Transverse colon (tissue), 4 donors: ENCODE measurements around the gene PACRG. TPM values are rescaled to one million over a fixed set of nuclear protein-coding genes. Genes with fewer than 3 reads are reported as not detected.

ENCODE experiments used
- DNase-seq: peaks from one replicate; pipeline ENCODE4 v3.0.0-alpha.2; 2019
- H3K27ac ChIP-seq, 4 donors: fragments of 200-600 bp; sonication (generic); 2 replicates each; pipeline ENCODE4 v1.5.1; 2016 to 2018; ENCODE audit warnings: inconsistent platforms in 4 of 4
- H3K27me3 ChIP-seq: fragments of 200-600 bp; sonication (generic); 2 replicates; pipeline ENCODE4 v1.5.1; 2017; ENCODE audit warnings: inconsistent platforms
- H3K36me3 ChIP-seq, 4 donors: fragments of 200-600 bp; sonication (generic); 2 replicates each; pipeline ENCODE4 v1.5.1; 2017 to 2019; ENCODE audit warnings: inconsistent platforms in 4 of 4
- H3K4me1 ChIP-seq, 4 donors: fragments of 200-600 bp; sonication (generic); 2 replicates each; pipeline ENCODE4 v1.5.1; 2017 to 2020; ENCODE audit warnings: inconsistent platforms in 4 of 4
- H3K4me3 ChIP-seq, 4 donors: fragments of 200-600 bp; sonication (generic); 1 replicate in 1 of 4; 2 replicates in 3 of 4; pipeline versions ENCODE4 v1.5.1 to v1.6.1; 2017 to 2019; ENCODE audit warnings: inconsistent platforms in 4 of 4
- H3K9me3 ChIP-seq, 2 donors: fragments of 200-600 bp; sonication (generic); 2 replicates each; pipeline ENCODE4 v1.5.1; 2017 to 2019; ENCODE audit warnings: inconsistent platforms in 2 of 2
- EP300 ChIP-seq: sonication (generic); formaldehyde crosslinking; IDR thresholded peaks from one replicate; pipeline ENCODE4 v1.6.1; 2017; ENCODE audit warnings: antibody characterized with exemption, low read depth
- POLR2A ChIP-seq: fragments of 450-650 bp; IDR thresholded peaks from one replicate; pipeline ENCODE4 v1.6.1; 2016; ENCODE audit warnings: antibody characterized with exemption, mild to moderate bottlenecking, moderate library complexity
- POLR2AphosphoS5 ChIP-seq, 3 donors: sonication (generic); formaldehyde crosslinking; IDR thresholded peaks; one replicate each; pipeline ENCODE4 v1.6.1; 2016; ENCODE audit warnings: antibody characterized with exemption in 3 of 3
- WGBS, 2 donors: methylation state at CpG; one replicate each; pipeline ENCODE4 v1.1.5; 2018; ENCODE audit warnings: low coverage in 1 of 2; 5-methylcytosine and 5-hydroxymethylcytosine counted together
- in situ Hi-C, 4 donors: fragments of 200-750 bp; cut with MboI; loops; one replicate each; pipeline versions ENCODE4 v1.15.0 to v1.15.1; 2017; ENCODE audit warnings: low sequenced_read_pairs in 3 of 4, low pct_ligation_motif_present in 1 of 4, low pct_unique_long_range_greater_than_20kb in 1 of 4
- intact Hi-C: fragments of 100-400 bp; cut with DNase I; formaldehyde crosslinking; loops from one replicate; pipeline ENCODE4 v1.15.1; 2023; ENCODE audit warnings: low total_unique reads
- total RNA-seq, 4 donors: library from RNA; depleted of rRNA; stranded (reverse); fragments of >200 nt; gene quantifications; one replicate each; pipeline ENCODE4 v1.1.0, GENCODE V29; 2016
- TF ChIP-seq, protein P1 (sequence below), 5 experiments: fragments of 200-600 bp in 3 of 5; fragments of 450-650 bp in 2 of 5; sonication (generic) in 3 of 5; IDR thresholded peaks; 1 replicate in 2 of 5; 2 replicates in 3 of 5; pipeline ENCODE4 v1.5.1; 2016 to 2017; ENCODE audit warnings: antibody characterized with exemption in 5 of 5, inconsistent platforms in 3 of 5, mild to moderate bottlenecking in 2 of 5, moderate library complexity in 1 of 5

The PACRG gene
- total RNA-seq, 4 donors from 2014 or later, result 1.2 to 13.8 (median 1.4) TPM; not detected in 1

GRCh38 chr6:163301726-163302635 lies 574.2 kb downstream of the PACRG start:
- TF ChIP-seq, protein P1, sequence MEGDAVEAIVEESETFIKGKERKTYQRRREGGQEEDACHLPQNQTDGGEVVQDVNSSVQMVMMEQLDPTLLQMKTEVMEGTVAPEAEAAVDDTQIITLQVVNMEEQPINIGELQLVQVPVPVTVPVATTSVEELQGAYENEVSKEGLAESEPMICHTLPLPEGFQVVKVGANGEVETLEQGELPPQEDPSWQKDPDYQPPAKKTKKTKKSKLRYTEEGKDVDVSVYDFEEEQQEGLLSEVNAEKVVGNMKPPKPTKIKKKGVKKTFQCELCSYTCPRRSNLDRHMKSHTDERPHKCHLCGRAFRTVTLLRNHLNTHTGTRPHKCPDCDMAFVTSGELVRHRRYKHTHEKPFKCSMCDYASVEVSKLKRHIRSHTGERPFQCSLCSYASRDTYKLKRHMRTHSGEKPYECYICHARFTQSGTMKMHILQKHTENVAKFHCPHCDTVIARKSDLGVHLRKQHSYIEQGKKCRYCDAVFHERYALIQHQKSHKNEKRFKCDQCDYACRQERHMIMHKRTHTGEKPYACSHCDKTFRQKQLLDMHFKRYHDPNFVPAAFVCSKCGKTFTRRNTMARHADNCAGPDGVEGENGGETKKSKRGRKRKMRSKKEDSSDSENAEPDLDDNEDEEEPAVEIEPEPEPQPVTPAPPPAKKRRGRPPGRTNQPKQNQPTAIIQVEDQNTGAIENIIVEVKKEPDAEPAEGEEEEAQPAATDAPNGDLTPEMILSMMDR (IDR thresholded peaks at IDR 0.05), result no peak
- TF ChIP-seq EP300, result no peak
- no peak for TF ChIP-seq POLR2AphosphoS5 (IDR thresholded peaks at IDR 0.05)
- no peak for TF ChIP-seq POLR2A
- in situ Hi-C loops (no loop called here), intact Hi-C loops (no loop called here)
- H3K4me3 ChIP-seq, result no peak overlapping the region
- H3K27me3 ChIP-seq, result no peaks in the 10 kb centered on the region
- no peaks in the 10 kb centered on the region for H3K36me3 ChIP-seq
- no peaks in the 10 kb centered on the region for H3K4me1 ChIP-seq
- 60 to 68% methylated on average over 8 of the region's 8 CpGs for WGBS, 2 donors
- H3K9me3 ChIP-seq, result no peaks in the 10 kb centered on the region
- DNase-seq, result no peak
- H3K27ac ChIP-seq, result no peak overlapping the region

GRCh38 chr6:163302747-163303146 lies 575.0 kb downstream of the PACRG start:
- TF ChIP-seq, protein P1 (IDR thresholded peaks at IDR 0.05), result no peak
- no peak for TF ChIP-seq POLR2AphosphoS5 (IDR thresholded peaks at IDR 0.05)
- TF ChIP-seq POLR2A, result no peak
- TF ChIP-seq EP300, result no peak
- no peaks in the 10 kb centered on the region for H3K36me3 ChIP-seq
- H3K9me3 ChIP-seq, result no peaks in the 10 kb centered on the region
- H3K27me3 ChIP-seq, result no peaks in the 10 kb centered on the region
- WGBS, 2 donors, result 84 to 85% methylated on average over 9 of the region's 9 CpGs
- H3K4me1 ChIP-seq, result no peaks in the 10 kb centered on the region
- intact Hi-C loops (no loop called here), in situ Hi-C loops (no loop called here)
- H3K4me3 ChIP-seq, result no peak overlapping the region
- no peak for DNase-seq
- no peak overlapping the region for H3K27ac ChIP-seq

DNA sequence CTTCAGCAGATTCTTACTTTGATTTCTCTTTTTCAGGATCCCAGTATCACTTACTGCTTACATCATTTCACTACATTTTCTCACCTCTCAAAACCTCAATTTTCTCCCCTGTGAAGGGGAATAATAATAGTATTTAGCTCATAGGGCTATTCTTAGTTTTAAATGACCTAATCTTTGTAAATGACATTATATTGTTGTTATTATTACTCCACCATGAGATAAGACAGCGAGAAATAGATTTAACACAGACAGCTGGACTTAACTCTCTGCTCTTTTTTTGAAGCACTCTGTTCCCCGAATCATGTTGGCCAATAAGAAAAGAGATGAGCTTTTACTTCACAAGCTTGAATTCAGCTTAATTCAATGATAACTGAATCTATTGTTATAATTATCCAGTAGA lies 578.2 kb downstream of the PACRG start:
- H3K27me3 ChIP-seq, result no peaks in the 10 kb centered on the region
- in situ Hi-C loops, result no loop called here
- WGBS, 2 donors, result 68 to 71% methylated on average over 2 of the region's 2 CpGs
- no peak overlapping the region for H3K27ac ChIP-seq
- H3K4me3 ChIP-seq, result no peak overlapping the region
- H3K36me3 ChIP-seq, result no peaks in the 10 kb centered on the region
- no peaks in the 10 kb centered on the region for H3K9me3 ChIP-seq
- TF ChIP-seq POLR2AphosphoS5 (IDR thresholded peaks at IDR 0.05) (no peak), POLR2A (no peak), EP300 (no peak)
- TF ChIP-seq, protein P1 (IDR thresholded peaks at IDR 0.05), result no peak
- intact Hi-C loops, result no loop called here
- DNase-seq, result no peak
- H3K4me1 ChIP-seq, result no peaks in the 10 kb centered on the region

DNA sequence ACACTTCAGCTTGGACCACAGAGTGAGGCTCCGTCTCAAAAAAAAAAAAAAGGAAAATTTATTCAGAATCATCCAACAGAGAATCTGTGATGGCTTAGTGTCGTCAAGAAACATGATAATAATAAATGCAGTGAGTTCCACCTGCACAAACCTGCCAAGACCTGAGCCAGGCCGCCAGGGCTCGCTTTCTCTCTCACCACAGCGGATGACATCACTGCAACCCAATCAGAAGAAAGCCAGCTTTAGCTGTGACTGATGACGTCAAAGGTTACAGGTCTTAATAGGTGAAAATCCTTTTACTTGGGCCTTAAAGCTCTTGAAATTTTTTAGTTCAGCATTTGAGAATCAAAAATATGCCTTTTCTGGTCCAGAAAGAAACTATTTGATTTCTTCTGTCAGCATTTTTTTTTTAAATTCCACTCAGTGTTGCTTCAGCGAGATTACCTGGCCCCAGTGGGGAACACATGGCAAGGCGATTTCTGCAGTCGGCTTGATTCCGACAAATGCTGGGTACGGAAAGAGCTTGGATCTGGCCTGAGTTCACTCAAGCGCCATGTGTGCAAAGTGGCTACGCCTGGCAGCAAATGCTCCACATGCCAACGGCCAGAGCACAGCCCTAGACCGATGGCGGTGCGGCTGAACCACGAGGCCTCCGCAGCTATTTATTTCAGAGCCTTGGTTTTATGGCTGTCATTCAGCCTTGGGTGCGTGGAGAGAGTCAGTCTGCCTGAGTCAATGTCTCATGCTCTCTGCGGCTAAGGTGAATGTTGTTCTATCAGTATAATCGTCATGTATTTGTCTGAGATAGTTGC lies 581.1 kb downstream of the PACRG start:
- Histone ChIP-seq H3K36me3 (no peaks in the 10 kb centered on the region), H3K4me1 (no peaks in the 10 kb centered on the region), H3K9me3 (no peaks in the 10 kb centered on the region), H3K27me3 (no peaks in the 10 kb centered on the region), H3K27ac (no peak overlapping the region), H3K4me3 (no peak overlapping the region)
- in situ Hi-C loops (no loop called here), intact Hi-C loops (no loop called here)
- TF ChIP-seq, protein P1 (IDR thresholded peaks at IDR 0.05), result no peak
- no peak for TF ChIP-seq EP300
- TF ChIP-seq POLR2AphosphoS5 (IDR thresholded peaks at IDR 0.05), result no peak
- no peak for DNase-seq
- WGBS, 2 donors, result 91 to 93% methylated on average over 8 to 22 of the region's 22 CpGs
